GM19193 (cell line): ENCODE results near the gene PRDM7.

ENCODE experiments used
- POLR2A ChIP-seq: IDR thresholded peaks from 4 replicates; pipeline ENCODE4 v1.6.1; 2011; ENCODE audit not compliant: insufficient read depth, insufficient read length; ENCODE audit errors: extremely low read depth

The PRDM7 gene

GRCh38 chr16:90077240-90077756 lies at the start of gene PRDM7:
Gene PRDM7, minus strand, starts transcription at chr16:90077331. Its CDS starts 1,421 bp downstream, at chr16:90075910.
- no peak for TF ChIP-seq POLR2A

DNA sequence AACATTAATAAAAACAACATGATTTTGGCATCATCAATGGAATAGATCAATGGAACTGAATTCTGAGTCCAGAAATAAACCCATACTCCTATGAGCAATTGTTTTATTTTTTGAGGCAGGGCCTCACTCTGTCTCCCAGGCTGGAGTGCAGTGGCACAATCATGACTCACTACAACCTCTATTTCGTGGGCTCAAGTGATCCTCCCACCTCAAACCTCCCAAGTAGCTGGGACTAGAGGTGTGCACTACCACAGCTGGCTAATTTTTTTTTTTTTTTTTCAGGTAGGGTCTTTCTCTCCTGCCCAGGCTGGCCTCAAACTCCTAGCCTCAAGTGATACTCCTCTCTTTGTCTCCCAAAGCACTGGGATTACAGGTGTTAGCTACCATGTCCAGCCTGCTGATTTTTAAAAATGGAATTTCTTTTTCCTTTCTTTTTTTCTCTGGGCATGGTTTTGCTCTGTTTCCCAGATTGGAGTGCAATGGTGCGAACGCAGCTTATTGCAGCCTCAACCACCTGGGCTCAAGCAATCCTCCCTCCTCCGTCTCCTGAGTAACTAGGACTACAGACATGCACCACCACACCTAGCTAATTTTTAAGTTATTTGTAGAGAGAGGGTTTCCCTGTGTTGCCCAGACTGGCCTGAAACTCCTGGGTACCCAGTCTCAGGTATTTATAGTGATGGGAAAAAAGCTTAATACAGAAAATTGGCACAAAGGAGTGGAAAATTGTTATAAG lies 7.3 kb upstream of the PRDM7 start:
- TF ChIP-seq POLR2A: no peak

DNA sequence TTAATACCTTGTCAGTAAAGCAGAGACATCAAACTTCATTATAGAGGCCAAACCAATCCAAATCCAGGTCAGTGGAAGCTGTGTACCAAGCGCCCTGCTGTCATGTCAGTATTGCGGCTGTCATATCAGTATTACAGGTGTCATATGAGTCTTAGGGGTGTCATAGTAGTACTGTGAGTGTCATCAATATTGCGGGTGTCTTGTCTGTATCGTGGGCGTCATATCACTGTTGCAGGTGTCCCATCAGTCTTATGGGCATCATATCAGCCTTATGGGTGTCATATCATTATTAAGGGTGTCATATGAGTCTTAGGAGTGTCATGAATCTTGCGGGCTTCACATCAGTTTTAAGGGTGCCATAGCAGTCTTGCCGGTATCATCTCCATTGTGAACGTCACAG lies 6.0 kb upstream of the PRDM7 start:
- TF ChIP-seq POLR2A: no peak

DNA sequence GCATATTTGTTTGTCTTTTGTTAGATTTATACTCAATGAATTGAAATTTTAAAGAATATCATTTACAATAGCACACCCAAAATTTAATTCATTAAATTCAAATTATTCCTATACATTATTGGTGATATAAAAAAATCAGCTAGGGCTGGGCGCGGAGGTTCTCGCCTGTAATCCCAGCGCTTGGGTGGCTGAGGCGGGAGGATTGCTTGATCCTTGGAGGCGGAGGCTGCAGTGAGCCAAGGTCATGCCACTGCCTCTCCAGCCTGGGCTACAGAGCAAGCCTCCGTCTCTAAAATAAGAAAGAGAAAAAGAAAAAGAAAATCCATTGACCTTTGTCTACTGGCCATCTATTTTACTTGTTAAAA lies 4.5 kb upstream of the PRDM7 start:
- TF ChIP-seq POLR2A: no peak

DNA sequence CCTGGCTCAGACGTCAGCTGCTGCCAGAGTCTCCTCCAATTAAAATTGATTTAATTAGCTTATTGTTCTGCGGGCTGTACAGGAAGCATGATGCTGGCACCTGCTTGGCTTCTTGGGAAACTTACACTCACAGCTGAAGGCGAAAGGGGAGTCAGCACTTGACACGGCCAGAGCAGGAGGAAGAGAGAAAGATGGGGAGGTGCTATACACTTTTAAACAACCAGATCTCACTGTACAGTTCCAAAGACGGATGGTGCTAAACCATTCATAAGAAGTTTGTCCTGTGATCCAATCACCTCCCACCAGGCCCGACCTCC lies 1.4 kb upstream of the PRDM7 start:
- no peak for TF ChIP-seq POLR2A

DNA sequence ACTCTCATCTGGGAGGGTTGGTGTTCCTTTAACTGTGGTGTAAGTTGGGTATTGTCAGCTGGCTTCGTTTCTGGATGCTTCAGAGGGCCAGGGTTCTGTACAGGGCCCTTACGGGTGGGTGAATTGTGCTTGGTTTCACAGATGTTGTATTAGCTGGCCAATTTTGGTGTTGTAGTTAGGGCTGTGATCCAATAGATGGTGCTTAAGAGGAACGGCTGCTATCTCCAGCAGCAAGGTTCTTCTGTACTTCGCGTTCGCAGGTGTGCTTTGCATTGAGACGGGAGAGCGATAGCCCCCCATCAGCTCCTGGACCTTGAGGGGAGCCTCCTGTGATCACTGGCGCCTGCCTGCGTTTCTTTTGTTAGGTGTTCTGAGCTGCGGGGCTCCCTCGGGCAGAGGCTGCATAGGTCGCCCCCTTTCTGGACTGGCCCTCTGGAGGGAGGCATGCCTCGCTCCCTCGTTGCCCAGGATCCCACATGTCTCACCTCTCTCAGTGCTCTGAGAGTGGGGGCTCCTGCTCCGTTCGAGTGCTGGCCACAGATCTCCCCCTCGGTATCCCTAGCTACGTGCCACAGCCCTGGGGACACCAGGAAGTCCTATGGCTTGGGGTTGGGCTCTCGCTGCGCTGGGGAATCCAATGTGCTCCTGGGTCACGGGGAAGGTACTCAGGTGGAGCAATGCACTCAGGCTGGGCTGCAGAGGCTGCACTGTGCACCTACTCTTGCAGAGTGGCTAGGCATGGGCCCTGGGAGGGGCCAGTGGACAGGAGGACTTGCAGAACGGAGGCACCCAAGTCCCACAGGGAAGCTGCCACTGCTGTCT lies 837 bp upstream of the PRDM7 start:
- TF ChIP-seq POLR2A: no peak

DNA sequence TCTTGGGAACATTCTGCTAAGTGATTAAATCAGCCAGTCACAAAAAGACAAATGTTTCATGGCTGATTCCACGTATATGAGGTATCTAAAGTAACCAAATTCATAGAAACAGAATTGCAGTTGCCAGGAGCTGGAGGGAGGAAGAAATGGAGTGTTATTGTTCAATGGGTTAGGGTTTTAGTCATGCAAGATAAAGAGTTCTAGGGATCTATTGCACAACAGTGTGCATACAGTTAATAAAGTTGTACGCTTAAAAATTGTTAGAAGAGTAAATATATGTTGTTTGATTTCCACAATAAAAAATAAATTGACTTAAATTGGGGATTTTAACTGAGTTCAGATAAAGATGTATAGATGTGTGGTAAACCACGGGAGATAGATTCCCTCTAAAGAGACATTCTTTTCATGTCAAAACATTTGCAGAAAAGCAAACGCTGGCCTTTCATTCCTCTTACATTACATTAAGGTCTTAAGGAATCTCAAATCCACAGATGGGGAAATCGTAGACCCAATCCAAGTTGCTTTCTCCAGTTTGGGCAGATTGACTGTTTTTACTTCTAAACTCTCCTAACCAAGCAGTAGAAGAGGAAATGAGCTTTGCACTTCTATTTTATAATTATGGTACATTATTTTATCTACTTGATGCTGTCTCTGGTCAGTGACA lies 4.6 kb downstream of the PRDM7 start:
- TF ChIP-seq POLR2A: no peak

DNA sequence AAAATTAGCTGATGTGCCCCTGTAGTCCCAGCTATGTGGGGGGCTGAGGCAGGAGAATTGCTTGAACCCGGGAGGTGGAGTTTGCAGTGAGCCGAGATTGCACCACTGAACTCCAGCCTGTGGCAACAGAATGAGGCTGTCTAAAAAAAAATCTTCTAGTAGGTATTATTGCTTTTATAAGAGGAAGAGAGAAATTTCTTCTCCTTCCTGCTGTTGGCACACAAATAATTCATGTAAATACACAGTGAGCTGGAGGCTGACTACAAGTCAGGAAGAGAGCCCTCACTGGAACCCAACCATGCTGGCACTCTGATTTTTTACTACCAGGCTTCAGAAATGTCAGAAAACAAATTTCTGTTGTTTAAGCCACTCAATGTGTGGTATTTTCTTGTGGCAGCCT lies 6.7 kb downstream of the PRDM7 start:
- no peak for TF ChIP-seq POLR2A

DNA sequence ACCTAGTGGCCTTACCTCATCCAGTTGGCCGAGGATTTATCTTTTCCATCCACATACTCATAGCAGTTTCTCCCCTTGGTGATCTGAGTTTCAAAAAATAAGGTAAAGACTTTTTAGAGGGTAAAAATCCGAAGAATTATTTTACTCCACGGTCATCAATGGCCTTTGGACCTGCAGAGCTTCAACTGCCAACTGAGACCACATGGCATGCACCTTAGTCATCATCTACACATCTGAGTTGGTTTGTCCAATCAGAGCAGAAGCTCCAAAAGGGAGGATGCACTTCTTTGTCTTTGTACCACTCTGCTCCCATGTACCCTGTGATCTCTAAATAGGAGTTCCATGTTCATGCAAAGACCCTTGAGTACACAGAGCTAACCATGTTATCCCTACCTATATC lies 15.7 kb downstream of the PRDM7 start:
- no peak for TF ChIP-seq POLR2A

DNA sequence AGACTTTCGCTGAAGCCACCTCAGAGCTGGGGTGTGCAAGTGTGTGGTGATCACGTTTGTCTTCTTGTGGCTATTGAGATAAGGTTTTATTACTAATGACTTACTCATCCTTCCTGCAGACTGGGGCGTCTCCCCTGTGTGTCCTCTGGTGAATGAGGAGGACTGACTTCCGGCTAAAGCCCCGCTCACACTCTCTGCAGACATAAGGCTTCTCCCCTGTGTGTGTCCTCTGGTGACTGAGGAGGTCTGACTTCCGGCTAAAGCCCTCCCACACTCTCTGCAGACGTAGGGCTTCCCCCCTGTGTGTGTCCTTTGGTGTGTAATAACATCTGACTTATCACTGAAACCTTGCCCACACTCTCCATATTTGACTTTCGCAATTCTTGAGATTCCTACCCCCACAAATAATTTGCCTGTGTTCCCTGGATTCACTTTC lies 19.4 kb downstream of the PRDM7 start:
- no peak for TF ChIP-seq POLR2A

- no peak for TF ChIP-seq POLR2A
These were observed 21.8 kb downstream of the PRDM7 start for GRCh38 chr16:90055371-90055770.

GRCh38 chr16:90054554-90054953 lies 22.6 kb downstream of the PRDM7 start:
- TF ChIP-seq POLR2A: no peak

GRCh38 chr16:90053902-90054500 lies 23.1 kb downstream of the PRDM7 start:
- TF ChIP-seq POLR2A: no peak

GRCh38 chr16:90050969-90051368 lies 26.2 kb downstream of the PRDM7 start:
- TF ChIP-seq POLR2A: no peak

DNA sequence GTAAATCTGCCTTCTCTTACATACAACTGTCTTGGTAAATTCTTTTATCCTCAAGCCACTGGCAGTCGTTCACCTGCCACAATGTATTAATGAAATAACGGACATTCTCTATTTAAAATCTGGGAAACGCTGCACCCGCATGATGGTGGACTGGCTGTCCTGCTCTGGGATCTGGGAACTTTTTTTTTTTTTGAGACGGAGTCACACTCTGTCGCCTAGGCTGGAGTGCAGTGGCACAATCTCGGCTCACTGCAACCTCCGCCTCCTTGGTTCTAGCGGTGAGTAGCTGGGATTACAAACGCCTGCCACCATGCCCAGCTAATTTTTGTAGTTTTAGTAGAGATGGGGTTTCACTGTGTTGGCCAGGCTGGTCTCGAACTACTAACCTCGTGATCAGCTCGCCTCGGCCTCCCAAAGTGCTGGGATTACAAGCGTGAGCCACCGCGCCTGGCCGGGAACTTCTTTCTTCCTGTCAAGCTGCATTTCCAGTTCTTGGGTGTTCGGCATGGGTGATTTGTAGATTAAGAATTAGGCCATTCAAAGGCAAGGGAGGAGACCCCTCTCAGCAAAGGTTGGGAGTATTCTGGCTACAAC lies 28.3 kb downstream of the PRDM7 start:
- TF ChIP-seq POLR2A: no peak
